HCT116 (cell line): ENCODE data around the gene MEIS2.

Source experiments
- CTCF ChIP-seq, 3 experiments: fragments of 200-600 bp in 1 of 3; sonication (generic) in 1 of 3; IDR thresholded peaks in 2 of 3; conservative IDR thresholded peaks in 1 of 3; 2 replicates each; pipeline ENCODE4 v1.5.1; 2012 to 2017; ENCODE audit warnings: low read depth in 2 of 3, low read length in 2 of 3, antibody characterized with exemption in 1 of 3, borderline replicate concordance in 1 of 3, control low read depth in 1 of 3, mild to moderate bottlenecking in 1 of 3, mixed read lengths in 1 of 3, mixed run types in 1 of 3, moderate library complexity in 1 of 3; ENCODE audit not compliant: insufficient read depth in 1 of 3
- EZH2 ChIP-seq: fragments of 200-600 bp; sonication (generic); IDR thresholded peaks from 2 replicates; pipeline ENCODE4 v1.6.1; 2017; ENCODE audit warnings: antibody characterized with exemption, mixed run types
- MAX ChIP-seq: IDR thresholded peaks from 2 replicates; pipeline ENCODE4 v1.6.1; 2012
- POLR2A ChIP-seq: IDR thresholded peaks from 2 replicates; pipeline ENCODE4 v1.7.0; 2011; ENCODE audit warnings: borderline replicate concordance; ENCODE audit not compliant: insufficient read depth, insufficient read length; ENCODE audit errors: extremely low read depth
- POLR2AphosphoS5 ChIP-seq: IDR thresholded peaks from 2 replicates; pipeline ENCODE4 v1.6.1; 2011; ENCODE audit warnings: mild to moderate bottlenecking, low read depth, low read length, moderate library complexity
- RAD21 ChIP-seq: IDR thresholded peaks from 2 replicates; pipeline ENCODE4 v1.6.1; 2012; ENCODE audit warnings: low read depth, mild to moderate bottlenecking
- ZFX ChIP-seq: fragments of 450-650 bp; IDR thresholded peaks from 2 replicates; pipeline ENCODE4 v1.6.1; 2017

- TF ChIP-seq CTCF (IDR thresholded peaks at IDR 0.05 in 2 of 3, conservative IDR thresholded peaks at IDR 0.05 in 1 of 3; ENCODE audit: borderline replicate concordance in 1 of 3, insufficient read depth in 1 of 3, low read depth in 2 of 3, low read length in 2 of 3) (no peak), POLR2A (no peak), RAD21 (no peak), POLR2AphosphoS5 (no peak), ZFX (no peak), EZH2 (no peak), MAX (no peak)
Observed at GRCh38 chr15:37130356-37130755, 30.0 kb upstream of the MEIS2 start.
